ENCODE measurements around the gene MAZ.

Gene MAZ

DNA sequence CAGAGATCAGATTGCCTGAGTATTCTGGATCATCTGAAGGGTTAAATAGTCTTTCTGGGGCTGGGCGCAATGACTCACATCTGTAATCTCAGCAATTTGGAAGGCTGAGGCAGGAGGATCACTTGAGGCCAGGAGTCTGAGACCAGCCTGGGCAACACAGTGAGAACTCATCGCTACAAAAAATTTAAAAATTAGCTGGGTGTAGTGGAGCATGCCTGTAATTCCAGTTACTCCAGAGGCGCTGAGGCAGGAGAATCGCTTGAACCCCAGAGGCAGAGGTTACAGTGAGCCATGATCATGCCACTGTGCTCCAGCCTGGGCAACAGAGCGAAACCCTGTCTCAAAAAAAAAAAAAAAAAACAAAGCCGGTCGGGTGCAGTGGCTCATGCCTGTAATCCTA, 29.6 kb downstream of the MAZ start:
- Histone ChIP-seq H3K9ac (ENCODE audit: low read length) (no peak overlapping the region), H3K9me3 (ENCODE audit: insufficient read depth, low read length) (no peaks in the 10 kb centered on the region), H3K4me2 (ENCODE audit: low read depth, low read length, poor library complexity, severe bottlenecking) (no peak overlapping the region), H3K27me3 (ENCODE audit: low read length) (no peaks in the 10 kb centered on the region), H2AFZ (ENCODE audit: low read depth, low read length, severe bottlenecking) (no peak overlapping the region), H3F3A (ENCODE audit: insufficient read depth) (no peaks in the 10 kb centered on the region), H4K20me1 (ENCODE audit: low read depth, low read length) (no peaks in the 10 kb centered on the region), H3K36me3 (ENCODE audit: low read length) (no peaks in the 10 kb centered on the region), H3K9me2 (replicated peaks; ENCODE audit: insufficient read depth, low read length) (no peaks in the 10 kb centered on the region), H3K4me3 (ENCODE audit: insufficient read depth, low read length, poor library complexity, severe bottlenecking) (no peak overlapping the region), H3K79me2 (ENCODE audit: insufficient read depth, low read length) (no peaks in the 10 kb centered on the region), H3K27ac (ENCODE audit: low read depth, low read length) (no peak overlapping the region)
- TF ChIP-seq, protein P1, sequence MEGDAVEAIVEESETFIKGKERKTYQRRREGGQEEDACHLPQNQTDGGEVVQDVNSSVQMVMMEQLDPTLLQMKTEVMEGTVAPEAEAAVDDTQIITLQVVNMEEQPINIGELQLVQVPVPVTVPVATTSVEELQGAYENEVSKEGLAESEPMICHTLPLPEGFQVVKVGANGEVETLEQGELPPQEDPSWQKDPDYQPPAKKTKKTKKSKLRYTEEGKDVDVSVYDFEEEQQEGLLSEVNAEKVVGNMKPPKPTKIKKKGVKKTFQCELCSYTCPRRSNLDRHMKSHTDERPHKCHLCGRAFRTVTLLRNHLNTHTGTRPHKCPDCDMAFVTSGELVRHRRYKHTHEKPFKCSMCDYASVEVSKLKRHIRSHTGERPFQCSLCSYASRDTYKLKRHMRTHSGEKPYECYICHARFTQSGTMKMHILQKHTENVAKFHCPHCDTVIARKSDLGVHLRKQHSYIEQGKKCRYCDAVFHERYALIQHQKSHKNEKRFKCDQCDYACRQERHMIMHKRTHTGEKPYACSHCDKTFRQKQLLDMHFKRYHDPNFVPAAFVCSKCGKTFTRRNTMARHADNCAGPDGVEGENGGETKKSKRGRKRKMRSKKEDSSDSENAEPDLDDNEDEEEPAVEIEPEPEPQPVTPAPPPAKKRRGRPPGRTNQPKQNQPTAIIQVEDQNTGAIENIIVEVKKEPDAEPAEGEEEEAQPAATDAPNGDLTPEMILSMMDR (IDR thresholded peaks at IDR 0.05; ENCODE audit: insufficient read depth, low read length, poor library complexity, severe bottlenecking): no peak
- no peak for TF ChIP-seq EZH2phosphoT487 (conservative IDR thresholded peaks at IDR 0.05; ENCODE audit: low read length)

DNA sequence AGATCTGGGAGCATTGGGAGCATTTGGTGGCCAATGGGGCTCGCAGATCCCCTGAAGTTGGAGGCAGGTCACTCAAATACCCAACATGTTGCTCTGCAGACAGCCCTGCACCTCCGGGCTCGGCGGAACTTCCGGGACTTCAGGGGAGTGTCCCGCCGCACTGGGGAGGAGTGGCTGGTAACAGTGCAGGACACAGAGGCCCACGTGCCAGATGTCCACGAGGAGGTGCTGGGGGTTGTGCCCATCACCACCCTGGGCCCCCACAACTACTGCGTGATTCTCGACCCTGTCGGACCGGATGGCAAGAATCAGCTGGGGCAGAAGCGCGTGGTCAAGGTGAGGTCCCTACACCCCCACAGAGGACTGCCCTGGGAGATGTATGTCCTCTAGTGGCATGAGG, 30.3 kb downstream of the MAZ start:
- Histone ChIP-seq H3K27me3 (ENCODE audit: low read length) (no peaks in the 10 kb centered on the region), H3K9me3 (ENCODE audit: insufficient read depth, low read length) (no peaks in the 10 kb centered on the region), H3K79me2 (ENCODE audit: insufficient read depth, low read length) (no peaks in the 10 kb centered on the region), H2AFZ (ENCODE audit: low read depth, low read length, severe bottlenecking) (no peak overlapping the region), H3K4me3 (ENCODE audit: insufficient read depth, low read length, poor library complexity, severe bottlenecking) (no peak overlapping the region), H3K27ac (ENCODE audit: low read depth, low read length) (no peak overlapping the region), H3K36me3 (ENCODE audit: low read length) (no peaks in the 10 kb centered on the region), H3K9me2 (replicated peaks; ENCODE audit: insufficient read depth, low read length) (no peaks in the 10 kb centered on the region), H3K4me2 (ENCODE audit: low read depth, low read length, poor library complexity, severe bottlenecking) (no peak overlapping the region), H4K20me1 (ENCODE audit: low read depth, low read length) (no peaks in the 10 kb centered on the region), H3F3A (ENCODE audit: insufficient read depth) (no peaks in the 10 kb centered on the region), H3K9ac (ENCODE audit: low read length) (no peak overlapping the region)
- TF ChIP-seq, protein P1 (IDR thresholded peaks at IDR 0.05; ENCODE audit: insufficient read depth, low read length, poor library complexity, severe bottlenecking): no peak
- no peak for TF ChIP-seq EZH2phosphoT487 (conservative IDR thresholded peaks at IDR 0.05; ENCODE audit: low read length)

DNA sequence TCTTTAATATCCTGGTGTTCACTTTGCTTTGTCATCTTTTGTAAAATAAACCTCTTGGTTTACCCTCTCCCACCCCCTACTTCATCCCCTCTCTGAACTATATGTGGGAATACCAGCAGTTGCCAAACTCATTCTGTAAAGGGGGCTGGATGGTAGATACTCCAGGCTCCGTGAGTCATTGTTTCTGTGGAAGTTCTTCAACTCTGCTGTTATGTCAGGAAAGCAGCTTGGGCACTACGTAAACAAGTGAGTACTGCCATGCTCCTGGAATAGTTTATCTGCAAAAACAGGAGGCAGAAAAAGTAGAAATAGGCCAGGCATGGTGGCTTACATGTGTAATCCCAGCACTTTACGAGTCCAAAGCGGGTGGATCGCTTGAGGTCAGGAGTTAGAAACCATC, 31.5 kb downstream of the MAZ start:
- no peak overlapping the region for H3K9ac ChIP-seq (ENCODE audit: low read length)
- no peaks in the 10 kb centered on the region for H3F3A ChIP-seq (ENCODE audit: insufficient read depth)
- no peak overlapping the region for H3K4me3 ChIP-seq (ENCODE audit: insufficient read depth, low read length, poor library complexity, severe bottlenecking)
- no peaks in the 10 kb centered on the region for H3K79me2 ChIP-seq (ENCODE audit: insufficient read depth, low read length)
- H4K20me1 ChIP-seq (ENCODE audit: low read depth, low read length): no peaks in the 10 kb centered on the region
- H3K27me3 ChIP-seq (ENCODE audit: low read length): no peaks in the 10 kb centered on the region
- no peaks in the 10 kb centered on the region for H3K36me3 ChIP-seq (ENCODE audit: low read length)
- TF ChIP-seq EZH2phosphoT487 (conservative IDR thresholded peaks at IDR 0.05; ENCODE audit: low read length): no peak
- TF ChIP-seq, protein P1 (IDR thresholded peaks at IDR 0.05; ENCODE audit: insufficient read depth, low read length, poor library complexity, severe bottlenecking): no peak
- H2AFZ ChIP-seq (ENCODE audit: low read depth, low read length, severe bottlenecking): no peak overlapping the region
- H3K4me2 ChIP-seq (ENCODE audit: low read depth, low read length, poor library complexity, severe bottlenecking): no peak overlapping the region
- no peaks in the 10 kb centered on the region for H3K9me3 ChIP-seq (ENCODE audit: insufficient read depth, low read length)
- no peak overlapping the region for H3K27ac ChIP-seq (ENCODE audit: low read depth, low read length)
- H3K9me2 ChIP-seq (replicated peaks; ENCODE audit: insufficient read depth, low read length): no peaks in the 10 kb centered on the region

Data from SU-DHL-6 (cell line).